Myocyte (in vitro differentiated cells): Measurements from ENCODE around the gene LRRC1. TPM values are rescaled to one million over a fixed set of nuclear protein-coding genes. Genes with fewer than 3 reads are reported as not detected.

Experiments
- DNase-seq: peaks from one replicate; pipeline ENCODE4 v3.0.0-alpha.2; 2012; ENCODE audit warnings: low read depth
- total RNA-seq: library from RNA; depleted of rRNA; stranded (reverse); fragments of >200 nt; gene quantifications from 2 replicates; pipeline ENCODE4 v1.2.3, GENCODE V29; 2014

LRRC1 gene
- total RNA-seq, 1 donor from 2014 or later = 13.9 TPM

GRCh38 chr6:53921639-53922038, 126.8 kb downstream of the LRRC1 start:
- no peak for DNase-seq

GRCh38 chr6:53922539-53922981, 127.8 kb downstream of the LRRC1 start:
- no peak for DNase-seq

- no peak for DNase-seq
Observed at GRCh38 chr6:53924277-53924676, 129.5 kb downstream of the LRRC1 start.

DNA sequence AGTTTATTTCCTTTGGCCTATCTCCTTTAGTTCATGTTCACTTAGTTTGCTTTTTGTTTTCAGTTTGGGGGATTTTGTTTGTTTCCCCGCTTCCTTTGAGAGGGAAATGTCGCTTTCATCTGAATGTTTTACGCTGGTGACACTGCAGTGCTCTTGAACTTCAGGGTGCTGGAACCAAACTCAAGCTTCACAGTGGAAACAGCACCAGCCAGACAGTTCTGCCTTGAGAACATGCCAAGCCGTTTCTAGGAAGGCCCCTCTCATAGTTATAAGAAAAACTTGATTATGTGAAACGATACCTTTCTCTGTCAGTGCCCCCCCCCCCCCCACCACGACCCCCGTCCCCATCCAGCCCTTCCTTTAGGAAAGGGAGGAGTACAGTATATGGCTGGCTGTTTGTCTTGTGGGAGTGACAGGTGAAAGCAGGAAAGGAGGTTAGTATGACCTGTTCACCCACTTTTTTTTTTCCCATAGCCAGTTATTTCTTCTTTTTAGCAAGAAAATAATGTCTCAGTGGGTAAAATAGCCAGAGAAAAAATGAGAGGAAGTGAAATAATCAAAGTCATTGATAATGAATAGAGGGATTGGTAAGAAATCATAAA, 130.1 kb downstream of the LRRC1 start:
- DNase-seq = no peak

- no peak for DNase-seq
Observed at GRCh38 chr6:53925891-53926290, 131.1 kb downstream of the LRRC1 start.

DNA sequence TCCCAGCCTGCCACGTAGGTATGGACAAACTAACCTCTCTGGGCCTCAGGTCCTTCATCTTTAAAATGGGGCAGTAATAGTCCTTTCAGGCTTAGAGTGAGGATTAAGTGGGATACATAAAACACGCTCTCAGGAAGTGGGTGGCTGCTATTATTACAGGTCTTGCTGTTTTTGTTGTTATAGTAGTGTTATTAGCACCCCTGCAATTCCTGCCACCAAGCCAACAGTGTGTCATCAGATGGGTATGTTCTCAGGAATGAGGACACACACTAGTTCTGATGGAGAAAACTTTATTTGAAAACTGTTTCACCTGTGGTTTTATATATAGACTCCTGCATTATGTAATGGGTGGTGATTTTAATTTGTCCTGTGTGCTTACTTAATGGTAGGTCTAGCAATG, 131.7 kb downstream of the LRRC1 start:
- peak; percentile 41 for DNase-seq

DNA sequence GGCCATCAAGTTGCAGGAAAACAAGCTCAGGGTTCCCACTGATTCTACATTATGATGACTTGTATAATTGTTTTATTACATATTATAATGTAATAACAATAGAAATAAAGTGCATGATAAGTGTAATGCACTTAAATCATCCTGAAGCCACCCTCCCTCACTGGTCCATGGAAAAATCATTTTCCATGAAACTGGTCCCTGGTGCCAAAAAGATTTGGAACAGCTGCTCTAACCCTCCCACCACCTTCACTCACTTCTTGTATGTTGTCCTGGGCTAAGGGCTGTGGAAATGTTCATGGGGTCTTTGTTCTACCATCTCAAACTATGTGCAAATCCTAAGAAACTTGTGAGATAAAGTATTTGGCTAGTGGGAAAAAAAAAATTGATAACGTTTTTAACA, 133.8 kb downstream of the LRRC1 start:
- DNase-seq = no peak

DNA sequence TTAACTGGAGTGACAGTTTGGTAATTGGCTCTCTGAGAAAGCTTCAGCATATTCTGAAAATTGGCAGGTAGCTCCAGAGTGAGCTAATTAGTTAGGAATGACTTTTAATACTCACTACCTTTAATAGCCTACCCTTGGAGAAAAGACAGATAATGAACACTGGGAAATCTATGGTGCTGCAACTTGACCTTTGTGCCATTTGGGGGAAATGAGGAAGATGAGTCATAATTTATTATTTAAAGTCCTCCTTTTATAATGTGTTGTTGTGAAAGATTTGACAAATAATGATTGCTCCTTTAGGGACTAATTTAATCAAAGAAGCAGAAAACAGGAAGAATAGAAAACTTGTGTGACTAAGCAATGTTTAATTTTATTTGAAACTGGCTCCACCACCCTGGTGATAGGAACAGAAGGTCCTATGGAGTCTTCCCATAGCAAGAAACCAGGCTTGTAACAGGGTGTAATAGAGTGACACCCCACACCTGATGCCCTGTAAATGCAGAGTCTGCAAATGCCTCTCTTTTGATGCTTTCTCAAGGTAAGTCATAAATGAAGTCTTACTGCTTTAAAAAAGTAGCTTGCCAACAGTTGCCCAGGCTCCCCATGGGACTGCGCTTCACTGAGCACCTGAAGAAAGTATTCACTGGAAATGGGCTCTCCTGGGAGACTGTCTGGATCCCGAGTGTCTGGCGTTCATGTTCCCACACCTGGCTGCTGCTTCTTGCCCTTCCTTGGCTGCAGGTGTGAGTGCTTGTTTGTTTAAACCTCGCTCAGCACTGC, 134.4 kb downstream of the LRRC1 start:
- DNase-seq = no peak

GRCh38 chr6:53929821-53930120, 135.0 kb downstream of the LRRC1 start:
- no peak for DNase-seq

DNA sequence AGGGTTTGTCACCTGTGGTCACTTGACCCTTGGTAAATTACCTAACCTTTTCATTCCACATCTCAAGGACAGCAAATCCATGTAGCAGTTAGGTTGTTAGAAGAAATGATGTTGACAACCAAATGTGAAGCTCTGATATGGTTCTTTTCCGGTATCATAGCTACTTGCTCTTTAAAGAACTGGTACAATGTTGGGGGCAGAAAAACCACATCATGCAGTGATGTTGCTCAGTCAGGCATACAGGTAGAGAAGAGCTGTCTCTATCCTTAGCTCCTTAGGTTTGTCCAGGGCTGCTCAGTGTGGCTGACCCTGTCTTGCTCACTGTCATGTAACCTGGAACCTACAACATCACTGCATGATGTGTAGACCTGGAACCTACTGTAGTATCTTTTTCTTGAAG, 135.5 kb downstream of the LRRC1 start:
- DNase-seq = no peak

DNA sequence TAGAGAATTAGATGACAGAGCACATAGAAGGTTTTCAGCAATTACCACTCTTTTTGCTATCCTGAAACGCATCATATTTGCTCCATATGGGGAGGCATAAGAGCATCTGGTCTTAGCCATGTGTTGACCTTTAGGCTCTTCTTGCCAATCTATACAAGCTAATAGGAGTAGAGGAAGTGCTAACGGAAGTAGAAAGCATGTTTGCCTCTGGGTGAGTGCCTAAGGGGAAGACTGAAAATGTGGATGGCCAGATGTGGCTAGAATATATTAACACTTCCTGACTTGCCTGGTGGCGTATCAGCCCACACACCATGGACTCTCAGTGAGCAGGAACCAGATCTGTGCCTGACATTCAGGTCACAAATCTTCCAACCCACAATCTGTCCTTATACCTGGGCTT, 136.3 kb downstream of the LRRC1 start:
- DNase-seq = no peak

DNA sequence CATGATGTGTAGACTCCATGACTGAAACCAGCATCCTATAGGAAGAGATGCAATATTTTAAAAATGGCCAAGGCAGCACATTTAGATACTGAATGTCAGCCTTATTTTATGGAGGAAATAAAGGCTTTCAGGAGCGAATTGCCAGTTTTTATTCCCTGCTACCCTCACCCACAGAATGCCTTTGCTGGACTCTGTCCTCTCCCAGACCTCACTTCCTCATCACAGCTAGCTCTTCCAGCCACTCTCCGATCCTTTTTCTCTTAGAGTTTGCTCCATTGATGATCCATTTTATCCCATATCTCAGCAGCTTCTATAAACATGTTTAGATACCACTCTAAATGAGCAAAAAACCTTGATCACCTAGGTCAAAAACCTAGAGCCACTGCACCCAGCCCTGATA, 137.7 kb downstream of the LRRC1 start:
- DNase-seq = no peak

DNA sequence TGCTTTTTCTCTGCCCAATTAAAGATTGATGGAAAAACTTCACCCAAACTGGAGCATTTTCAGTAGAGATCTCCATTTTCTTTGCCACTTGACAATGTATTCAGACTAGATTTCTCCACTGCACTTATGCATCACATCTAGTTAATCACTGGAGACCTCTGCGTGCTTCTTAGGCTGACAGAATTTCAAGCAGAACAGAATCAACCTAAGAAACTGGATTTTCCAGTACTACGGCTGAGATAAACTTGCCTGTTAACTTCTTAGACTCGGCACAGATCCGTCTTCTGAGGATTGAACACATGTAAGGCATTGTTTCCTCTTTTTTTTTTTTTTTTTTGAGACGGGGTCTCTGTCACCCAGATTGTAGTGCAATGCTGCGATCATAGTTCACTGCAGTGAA, 139.2 kb downstream of the LRRC1 start:
- DNase-seq = no peak

DNA sequence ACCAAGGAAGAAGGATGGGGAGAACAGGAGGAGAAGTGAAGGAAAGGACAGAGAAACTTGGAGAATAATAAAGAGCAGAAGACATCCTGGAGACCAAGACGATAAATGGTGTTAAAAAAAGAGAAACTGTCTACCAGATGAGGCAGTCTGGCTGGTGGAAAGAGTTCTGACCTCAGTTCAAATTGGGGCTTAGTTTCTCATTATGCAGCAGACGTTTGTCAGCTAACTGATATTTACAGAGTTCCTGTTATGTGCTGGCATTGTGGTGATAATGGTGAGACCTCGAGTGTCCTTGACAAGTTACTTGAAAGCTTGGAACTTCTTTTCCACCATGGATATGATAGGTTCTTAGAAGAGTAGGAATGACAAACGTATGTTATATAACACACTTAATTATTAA, 142.7 kb downstream of the LRRC1 start:
- DNase-seq = no peak

GRCh38 chr6:53938810-53939209, 144.0 kb downstream of the LRRC1 start:
- peak; percentile 41 for DNase-seq

GRCh38 chr6:53939830-53940229, 145.0 kb downstream of the LRRC1 start:
- no peak for DNase-seq

GRCh38 chr6:53943395-53943794, 148.6 kb downstream of the LRRC1 start:
- DNase-seq = no peak

- no peak for DNase-seq
Observed at GRCh38 chr6:53944091-53944490, 149.3 kb downstream of the LRRC1 start.

DNA sequence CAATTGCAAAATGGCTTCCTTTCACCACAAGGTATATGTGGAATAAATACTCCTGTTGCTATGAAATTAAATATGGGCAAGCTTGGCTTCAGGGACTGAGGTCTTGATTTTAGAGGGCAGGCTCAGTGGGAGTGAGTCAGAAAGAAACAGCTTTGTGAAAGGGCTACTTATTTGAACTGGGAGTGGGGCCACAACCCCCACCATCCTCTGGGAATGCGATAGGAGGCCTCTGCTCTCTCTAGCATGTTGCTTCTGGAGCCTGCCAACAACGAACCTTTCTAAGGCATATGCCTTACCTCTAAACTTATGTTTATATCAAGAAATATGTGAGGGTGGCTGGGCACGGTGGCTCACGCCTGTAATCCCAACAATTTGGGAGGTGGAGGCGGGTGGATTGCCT, 149.7 kb downstream of the LRRC1 start:
- no peak for DNase-seq

- DNase-seq = no peak
Observed at GRCh38 chr6:53945765-53946407, 151.1 kb downstream of the LRRC1 start.

DNA sequence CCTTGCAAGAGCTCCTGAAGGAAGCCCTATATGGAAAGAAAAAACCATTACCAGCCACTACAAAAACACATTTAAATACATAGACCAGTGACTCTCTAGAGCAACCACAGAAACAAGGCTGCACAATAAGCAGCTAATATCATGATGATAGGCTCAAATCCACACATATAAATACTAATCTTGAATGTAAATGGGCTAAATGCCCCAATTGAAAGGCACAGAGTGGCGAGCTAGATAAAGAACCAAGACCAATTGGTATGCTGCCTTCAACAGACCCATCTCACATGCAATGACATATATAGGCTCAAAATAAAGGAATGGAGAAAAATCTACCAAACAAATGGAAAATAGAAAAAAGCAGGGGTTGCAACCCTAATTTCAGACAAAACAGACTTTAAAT, 153.0 kb downstream of the LRRC1 start:
- no peak for DNase-seq

- DNase-seq = no peak
Observed at GRCh38 chr6:53951383-53951782, 156.6 kb downstream of the LRRC1 start.
